Stomach (tissue), 4 donors: Measurements from ENCODE around the gene HTT.

Experiments
- EP300 ChIP-seq: sonication (generic); formaldehyde crosslinking; IDR thresholded peaks from one replicate; pipeline ENCODE4 v1.6.1; 2017; ENCODE audit warnings: antibody characterized with exemption
- POLR2A ChIP-seq, 4 donors: fragments of 450-650 bp; IDR thresholded peaks; one replicate each; pipeline ENCODE4 v1.6.1; 2016; ENCODE audit warnings: antibody characterized with exemption in 4 of 4, control low read depth in 2 of 4, mild to moderate bottlenecking in 1 of 4, moderate library complexity in 1 of 4
- POLR2AphosphoS5 ChIP-seq, 3 donors: sonication (generic); formaldehyde crosslinking; IDR thresholded peaks; one replicate each; pipeline ENCODE4 v1.6.1; 2016; ENCODE audit warnings: antibody characterized with exemption in 3 of 3
- TF ChIP-seq, protein P1 (sequence below), 7 experiments: fragments of 450-650 bp in 4 of 7; fragments of 200-600 bp in 3 of 7; sonication (generic) in 3 of 7; IDR thresholded peaks; one replicate each; pipeline ENCODE4 v1.5.1; 2016 to 2019; ENCODE audit warnings: antibody characterized with exemption in 7 of 7, control low read depth in 2 of 7, mild to moderate bottlenecking in 1 of 7

DNA sequence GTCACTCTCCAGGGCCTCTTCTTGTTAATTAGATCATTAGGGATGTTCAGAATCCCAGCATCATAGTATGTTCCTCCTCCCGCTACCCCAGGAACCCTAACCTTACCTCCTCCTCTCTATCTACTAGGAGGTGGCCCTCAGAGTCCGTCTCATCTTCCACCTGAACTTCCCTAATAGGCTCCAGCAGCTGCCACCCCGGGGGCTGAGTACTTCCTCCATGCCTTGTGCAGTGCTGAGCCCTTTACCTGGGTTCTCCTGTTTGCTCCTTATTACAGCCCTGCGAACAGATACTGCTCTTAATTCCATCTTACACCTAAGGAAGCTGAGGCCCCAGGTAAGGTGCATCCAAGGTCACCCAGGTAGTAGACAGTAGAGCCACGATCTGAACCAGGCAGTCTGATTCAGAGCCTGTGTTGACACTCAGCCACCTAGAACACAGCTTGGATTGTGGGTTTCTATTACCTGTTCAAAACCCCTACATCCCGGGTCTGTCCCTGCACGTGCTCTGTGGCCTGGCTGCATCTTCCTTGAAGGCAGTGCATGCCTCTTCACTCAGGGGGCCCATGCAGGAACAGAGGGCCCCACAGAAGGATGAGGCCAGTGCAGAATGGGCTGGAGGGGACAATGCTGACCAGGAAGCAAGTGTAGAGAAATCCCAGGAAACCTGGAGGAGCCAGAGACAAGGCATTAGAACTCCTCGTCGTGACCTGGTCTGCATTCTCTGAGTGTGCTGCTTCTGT is 123.1 kb downstream of the HTT start:
- TF ChIP-seq, protein P1, sequence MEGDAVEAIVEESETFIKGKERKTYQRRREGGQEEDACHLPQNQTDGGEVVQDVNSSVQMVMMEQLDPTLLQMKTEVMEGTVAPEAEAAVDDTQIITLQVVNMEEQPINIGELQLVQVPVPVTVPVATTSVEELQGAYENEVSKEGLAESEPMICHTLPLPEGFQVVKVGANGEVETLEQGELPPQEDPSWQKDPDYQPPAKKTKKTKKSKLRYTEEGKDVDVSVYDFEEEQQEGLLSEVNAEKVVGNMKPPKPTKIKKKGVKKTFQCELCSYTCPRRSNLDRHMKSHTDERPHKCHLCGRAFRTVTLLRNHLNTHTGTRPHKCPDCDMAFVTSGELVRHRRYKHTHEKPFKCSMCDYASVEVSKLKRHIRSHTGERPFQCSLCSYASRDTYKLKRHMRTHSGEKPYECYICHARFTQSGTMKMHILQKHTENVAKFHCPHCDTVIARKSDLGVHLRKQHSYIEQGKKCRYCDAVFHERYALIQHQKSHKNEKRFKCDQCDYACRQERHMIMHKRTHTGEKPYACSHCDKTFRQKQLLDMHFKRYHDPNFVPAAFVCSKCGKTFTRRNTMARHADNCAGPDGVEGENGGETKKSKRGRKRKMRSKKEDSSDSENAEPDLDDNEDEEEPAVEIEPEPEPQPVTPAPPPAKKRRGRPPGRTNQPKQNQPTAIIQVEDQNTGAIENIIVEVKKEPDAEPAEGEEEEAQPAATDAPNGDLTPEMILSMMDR (IDR thresholded peaks at IDR 0.05): no peak
- no peak for TF ChIP-seq POLR2A (IDR thresholded peaks at IDR 0.05)
- TF ChIP-seq POLR2AphosphoS5 (IDR thresholded peaks at IDR 0.05): no peak
- no peak for TF ChIP-seq EP300
